Testis (tissue), 3 donors: ENCODE measurements around the gene CENPV. TPM values are rescaled to one million over a fixed set of nuclear protein-coding genes. Genes with fewer than 3 reads are reported as not detected.

Experiments used
- DNase-seq: peaks from one replicate; pipeline ENCODE4 v3.0.0-alpha.2; 2019
- H3K27ac ChIP-seq, 2 donors: fragments of 200-600 bp; sonication (generic); one replicate each; pipeline ENCODE4 v1.5.1; 2019
- H3K27me3 ChIP-seq: fragments of 200-600 bp; sonication (generic); one replicate; pipeline ENCODE4 v1.5.1; 2019
- H3K36me3 ChIP-seq: fragments of 200-600 bp; sonication (generic); one replicate; pipeline ENCODE4 v1.5.1; 2017; ENCODE audit warnings: low read depth; ENCODE audit errors: missing control alignments
- H3K4me1 ChIP-seq: fragments of 200-600 bp; sonication (generic); one replicate; pipeline ENCODE4 v1.5.1; 2019
- H3K4me3 ChIP-seq, 2 donors: fragments of 200-600 bp; sonication (generic); one replicate each; pipeline ENCODE4 v1.5.1; 2017 to 2019
- H3K9me3 ChIP-seq: fragments of 200-600 bp; sonication (generic); one replicate; pipeline ENCODE4 v1.5.1; 2017
- POLR2A ChIP-seq: fragments of 450-650 bp; IDR thresholded peaks from one replicate; pipeline ENCODE4 v1.6.1; 2017; ENCODE audit warnings: antibody characterized with exemption, mild to moderate bottlenecking, moderate library complexity
- WGBS, 2 donors: methylation state at CpG; one replicate each; pipeline ENCODE4 v1.1.5; 2018; 5-methylcytosine and 5-hydroxymethylcytosine counted together
- intact Hi-C: fragments of 100-400 bp; cut with DNase I; formaldehyde crosslinking; loops from one replicate; pipeline ENCODE4 v1.15.1; 2023; ENCODE audit warnings: low total_unique reads
- polyA plus RNA-seq: library from polyadenylated mRNA; stranded (reverse); fragments of 350-450 nt; fragmentation: Illumina TruSeq; extraction: RNeasy Lipid Tissue Mini Kit (QIAGEN cat#74804); gene quantifications from one replicate; pipeline ENCODE4 v1.2.3, GENCODE V29; 2014; ENCODE audit warnings: low read depth, low replicate concordance; ENCODE audit not compliant: insufficient read depth
- total RNA-seq, 2 donors: library from RNA; depleted of rRNA; stranded (reverse); fragments of >200 nt; gene quantifications; one replicate each; pipeline ENCODE4 v1.2.3, GENCODE V29; 2016
- TF ChIP-seq, protein P1 (sequence below), 3 experiments: fragments of 450-650 bp in 2 of 3; fragments of 200-600 bp in 1 of 3; sonication (generic) in 1 of 3; IDR thresholded peaks; one replicate each; pipeline ENCODE4 v1.5.1; 2016 to 2019; ENCODE audit warnings: antibody characterized with exemption in 3 of 3, mild to moderate bottlenecking in 2 of 3, moderate library complexity in 1 of 3

Gene CENPV
- total and polyA plus RNA-seq, 3 donors from 2014 or later: 73.5 to 119 (median 82.3) TPM

DNA sequence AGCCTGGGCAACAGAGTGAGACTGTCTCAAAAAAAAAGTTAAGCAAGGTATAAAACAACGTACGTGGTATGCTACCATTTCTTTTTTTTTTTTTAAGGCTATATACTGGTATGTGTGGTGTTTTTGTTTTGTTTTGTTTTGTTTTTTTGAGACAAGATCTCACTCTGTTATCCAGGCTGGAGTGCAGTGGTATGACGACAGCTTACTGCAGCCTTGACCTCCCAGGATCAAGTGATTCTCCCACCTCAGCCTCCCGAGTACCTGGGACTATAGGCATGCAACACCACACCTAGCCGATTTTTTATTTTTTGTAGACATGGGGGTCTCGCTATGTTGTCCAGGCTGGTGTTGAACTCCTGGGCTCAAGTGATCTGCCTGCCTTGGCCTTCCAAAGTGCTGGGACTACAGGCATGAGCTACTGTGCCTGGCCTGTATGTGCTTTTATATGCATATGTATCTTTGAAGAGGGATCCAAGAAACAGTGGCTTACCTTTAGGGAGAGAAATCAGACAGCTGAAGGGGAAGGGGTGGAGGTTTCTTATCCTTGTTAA lies 6.5 kb downstream of the CENPV start:
- Histone ChIP-seq H3K27me3 (no peaks in the 10 kb centered on the region), H3K4me3 (no peak overlapping the region), H3K36me3 (no peaks in the 10 kb centered on the region), H3K27ac (no peak overlapping the region), H3K9me3 (no peaks in the 10 kb centered on the region), H3K4me1 (peaks cover 2% of the 10 kb centered on the region)
- no peak for DNase-seq
- TF ChIP-seq POLR2A: no peak
- TF ChIP-seq, protein P1, sequence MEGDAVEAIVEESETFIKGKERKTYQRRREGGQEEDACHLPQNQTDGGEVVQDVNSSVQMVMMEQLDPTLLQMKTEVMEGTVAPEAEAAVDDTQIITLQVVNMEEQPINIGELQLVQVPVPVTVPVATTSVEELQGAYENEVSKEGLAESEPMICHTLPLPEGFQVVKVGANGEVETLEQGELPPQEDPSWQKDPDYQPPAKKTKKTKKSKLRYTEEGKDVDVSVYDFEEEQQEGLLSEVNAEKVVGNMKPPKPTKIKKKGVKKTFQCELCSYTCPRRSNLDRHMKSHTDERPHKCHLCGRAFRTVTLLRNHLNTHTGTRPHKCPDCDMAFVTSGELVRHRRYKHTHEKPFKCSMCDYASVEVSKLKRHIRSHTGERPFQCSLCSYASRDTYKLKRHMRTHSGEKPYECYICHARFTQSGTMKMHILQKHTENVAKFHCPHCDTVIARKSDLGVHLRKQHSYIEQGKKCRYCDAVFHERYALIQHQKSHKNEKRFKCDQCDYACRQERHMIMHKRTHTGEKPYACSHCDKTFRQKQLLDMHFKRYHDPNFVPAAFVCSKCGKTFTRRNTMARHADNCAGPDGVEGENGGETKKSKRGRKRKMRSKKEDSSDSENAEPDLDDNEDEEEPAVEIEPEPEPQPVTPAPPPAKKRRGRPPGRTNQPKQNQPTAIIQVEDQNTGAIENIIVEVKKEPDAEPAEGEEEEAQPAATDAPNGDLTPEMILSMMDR (IDR thresholded peaks at IDR 0.05): no peak
- intact Hi-C loops: no loop called here
- WGBS, 2 donors: 86 to 90% methylated on average over 6 of the region's 6 CpGs

DNA sequence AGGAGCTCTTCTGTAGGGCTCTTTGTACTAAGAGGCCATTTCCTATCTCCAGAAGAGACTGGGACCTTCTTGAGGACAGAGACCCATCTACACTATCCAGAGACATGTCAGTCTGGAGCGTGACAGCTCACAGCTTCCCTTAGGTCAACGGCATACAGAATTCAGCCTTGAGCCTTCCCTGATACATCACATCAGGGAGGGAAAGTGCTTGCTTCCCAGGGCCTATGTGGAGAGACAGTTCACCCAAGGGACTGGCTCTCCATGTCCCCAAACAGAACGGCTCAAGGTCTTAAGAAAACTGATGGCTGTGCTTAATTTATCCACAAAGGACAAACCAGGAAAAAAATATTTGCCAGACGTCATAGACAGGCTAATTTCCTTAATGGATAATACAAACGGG lies 7.7 kb downstream of the CENPV start:
- Histone ChIP-seq H3K27ac (no peak overlapping the region), H3K36me3 (no peaks in the 10 kb centered on the region), H3K4me1 (no peaks in the 10 kb centered on the region), H3K27me3 (no peaks in the 10 kb centered on the region), H3K4me3 (no peak overlapping the region), H3K9me3 (no peaks in the 10 kb centered on the region)
- WGBS, 2 donors: 66 to 68% methylated on average over 5 of the region's 5 CpGs
- no peak for DNase-seq
- TF ChIP-seq, protein P1 (IDR thresholded peaks at IDR 0.05): no peak
- TF ChIP-seq POLR2A: no peak
- intact Hi-C loops: no loop called here

DNA sequence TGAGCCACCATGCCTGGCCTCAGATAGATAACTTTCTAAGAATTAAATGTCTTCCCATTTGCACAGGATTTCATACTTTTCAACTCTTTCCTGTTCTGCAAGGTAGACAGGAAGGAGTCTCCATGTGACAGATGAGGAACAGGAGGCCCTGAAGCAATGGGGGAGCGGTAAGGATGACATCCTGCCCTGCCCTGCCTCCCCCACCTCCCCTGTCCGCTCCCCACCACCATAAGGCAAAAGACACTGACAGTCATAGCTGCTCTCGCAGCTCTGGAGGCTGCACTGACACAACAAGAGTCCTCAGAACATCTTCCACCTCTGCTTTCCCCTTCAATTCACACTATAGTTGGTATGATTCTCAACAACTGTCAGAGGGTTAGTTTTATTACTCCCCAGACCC lies 9.7 kb downstream of the CENPV start:
- Histone ChIP-seq H3K36me3 (no peaks in the 10 kb centered on the region), H3K9me3 (no peaks in the 10 kb centered on the region), H3K27me3 (no peaks in the 10 kb centered on the region), H3K4me1 (no peaks in the 10 kb centered on the region), H3K27ac (no peak overlapping the region), H3K4me3 (no peak overlapping the region)
- 84 to 87% methylated on average over 3 of the region's 3 CpGs for WGBS, 2 donors
- intact Hi-C loops: no loop called here
- no peak for DNase-seq
- no peak for TF ChIP-seq POLR2A
- TF ChIP-seq, protein P1 (IDR thresholded peaks at IDR 0.05): no peak

DNA sequence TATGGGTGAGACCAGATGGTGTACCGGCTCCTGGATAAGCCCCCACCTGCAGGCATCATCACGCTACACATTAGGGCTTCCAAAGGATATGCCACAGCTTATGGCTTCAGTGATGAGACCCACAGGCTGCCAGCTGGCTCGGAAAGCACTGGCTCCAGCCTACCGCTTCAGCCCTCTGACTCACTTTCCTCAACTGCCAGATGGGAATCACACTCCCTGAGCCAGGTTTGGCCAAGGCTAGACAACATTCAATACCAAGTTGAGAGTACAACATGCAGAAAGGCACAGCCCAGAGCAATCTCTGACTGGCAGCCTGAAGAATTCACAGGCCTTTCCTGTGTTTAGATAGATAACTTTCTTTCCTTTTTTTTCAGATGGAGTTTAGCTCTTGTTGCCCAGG lies 10.3 kb downstream of the CENPV start:
- no peak overlapping the region for H3K27ac ChIP-seq
- H3K36me3 ChIP-seq: no peaks in the 10 kb centered on the region
- intact Hi-C loops: no loop called here
- H3K4me1 ChIP-seq: no peaks in the 10 kb centered on the region
- DNase-seq: no peak
- WGBS, 2 donors: 85 to 93% methylated on average over 4 of the region's 4 CpGs
- no peak for TF ChIP-seq POLR2A
- TF ChIP-seq, protein P1 (IDR thresholded peaks at IDR 0.05): no peak
- no peaks in the 10 kb centered on the region for H3K9me3 ChIP-seq
- H3K27me3 ChIP-seq: no peaks in the 10 kb centered on the region
- H3K4me3 ChIP-seq: no peak overlapping the region

DNA sequence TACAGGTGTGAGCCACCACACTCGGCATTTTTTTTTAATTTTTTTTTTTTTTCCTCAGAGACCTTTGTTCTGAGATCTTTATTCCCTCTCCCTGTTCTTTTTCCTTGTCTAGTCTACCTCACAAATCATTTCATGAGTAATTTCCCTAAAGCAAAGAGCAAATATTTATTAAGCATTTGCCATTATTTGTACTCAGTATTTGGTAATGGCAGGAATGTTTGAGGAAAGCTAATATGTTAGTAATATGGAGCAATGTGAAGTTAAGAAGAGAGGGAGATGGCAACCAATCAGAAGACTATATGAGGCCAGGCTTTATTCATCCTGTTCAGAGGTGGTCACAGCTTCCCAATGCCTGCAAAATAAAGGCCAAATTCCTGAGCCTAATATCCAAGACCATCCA lies 13.3 kb downstream of the CENPV start:
- no peaks in the 10 kb centered on the region for H3K9me3 ChIP-seq
- intact Hi-C loops: no loop called here

More for the DNA sequence above, 13.3 kb downstream of the CENPV start:
- H3K27ac ChIP-seq: no peak overlapping the region
- no peaks in the 10 kb centered on the region for H3K36me3 ChIP-seq
- WGBS, 2 donors: 97 to 100% methylated on average over 1 of the region's 1 CpG
- no peak for TF ChIP-seq POLR2A
- TF ChIP-seq, protein P1 (IDR thresholded peaks at IDR 0.05): no peak
- no peaks in the 10 kb centered on the region for H3K4me1 ChIP-seq
- H3K4me3 ChIP-seq: no peak overlapping the region
- no peak for DNase-seq
- no peaks in the 10 kb centered on the region for H3K27me3 ChIP-seq
